HepG2 (cell line): ENCODE measurements around the gene MYOF. TPM values are rescaled to one million over a fixed set of nuclear protein-coding genes. Genes with fewer than 3 reads are reported as not detected.

ENCODE experiments used
- CEBPB ChIP-seq: IDR thresholded peaks from 2 replicates; pipeline ENCODE4 v1.6.1; 2011; ENCODE audit warnings: low read depth, low read length, improper control_type of control experiment, borderline replicate concordance
- FOSL2 ChIP-seq: sonication (generic); formaldehyde crosslinking; IDR thresholded peaks from 2 replicates; pipeline ENCODE4 v1.4.0; 2020; ENCODE audit warnings: missing genetic modification reagents
- HOXA3 ChIP-seq: sonication (generic); formaldehyde crosslinking; IDR thresholded peaks from 2 replicates; pipeline ENCODE4 v1.5.0; 2020; ENCODE audit warnings: missing genetic modification reagents
- NR2F6 ChIP-seq, 2 experiments: IDR thresholded peaks; 2 replicates each; pipeline ENCODE4 v1.6.1; 2016; ENCODE audit warnings: antibody characterized with exemption in 1 of 2, mild to moderate bottlenecking in 1 of 2
- PHB2 ChIP-seq: fragments of 450-650 bp; IDR thresholded peaks from 2 replicates; pipeline ENCODE4 v1.6.1; 2018; ENCODE audit not compliant: partially characterized antibody
- REL ChIP-seq: sonication (generic); formaldehyde crosslinking; conservative IDR thresholded peaks from 2 replicates; pipeline ENCODE4 v1.8.0; 2022; ENCODE audit warnings: mild to moderate bottlenecking, missing genetic modification reagents, moderate library complexity
- SAP130 ChIP-seq: IDR thresholded peaks from 2 replicates; pipeline ENCODE4 v1.6.1; 2016; ENCODE audit warnings: low read depth
- TEAD3 ChIP-seq: optimal IDR thresholded peaks from 2 replicates; pipeline ENCODE3; 2016; ENCODE audit warnings: borderline replicate concordance
- ZNF142 ChIP-seq: sonication (generic); formaldehyde crosslinking; IDR thresholded peaks from 2 replicates; pipeline ENCODE4 v1.4.0; 2020; ENCODE audit warnings: missing genetic modification reagents
- ZNF230 ChIP-seq: sonication (generic); formaldehyde crosslinking; IDR thresholded peaks from 2 replicates; pipeline ENCODE4 v1.4.0; 2020; ENCODE audit warnings: mild to moderate bottlenecking, missing genetic modification reagents
- ZNF275 ChIP-seq: sonication (generic); formaldehyde crosslinking; IDR thresholded peaks from 2 replicates; pipeline ENCODE4 v1.8.0; 2022; ENCODE audit warnings: missing genetic modification reagents, mild to moderate bottlenecking, inconsistent platforms, borderline replicate concordance
- ZNF432 ChIP-seq: sonication (generic); formaldehyde crosslinking; IDR thresholded peaks from 2 replicates; pipeline ENCODE4 v1.5.0; 2020; ENCODE audit warnings: missing genetic modification reagents, mild to moderate bottlenecking, borderline replicate concordance
- ZNF501 ChIP-seq: sonication (generic); formaldehyde crosslinking; IDR thresholded peaks from 2 replicates; pipeline ENCODE4 v1.5.1; 2020; ENCODE audit warnings: mild to moderate bottlenecking, moderate library complexity, missing genetic modification reagents
- ZNF569 ChIP-seq: sonication (generic); formaldehyde crosslinking; IDR thresholded peaks from 2 replicates; pipeline ENCODE4 v1.5.0; 2020; ENCODE audit warnings: mild to moderate bottlenecking, missing genetic modification reagents, moderate library complexity, borderline replicate concordance
- ZNF609 ChIP-seq: sonication (generic); formaldehyde crosslinking; IDR thresholded peaks from 2 replicates; pipeline ENCODE4 v1.4.0; 2020; ENCODE audit warnings: mild to moderate bottlenecking, missing genetic modification reagents, borderline replicate concordance
- ZNF724P ChIP-seq: sonication (generic); formaldehyde crosslinking; IDR thresholded peaks from 2 replicates; pipeline ENCODE4 v1.8.0; 2022; ENCODE audit warnings: missing genetic modification reagents, borderline replicate concordance
- polyA plus RNA-seq, 8 experiments: library from polyadenylated mRNA; depleted of rRNA in 3 of 8; stranded (reverse) in 7 of 8; unstranded in 1 of 8; fragments of >200 nt; fragmentation: Illumina TruSeq in 4 of 8; extraction: Trizol in 4 of 8; gene quantifications; 2 replicates each; pipeline versions ENCODE4 v1.2.1 to v1.2.3, GENCODE V29; 2011 to 2016; ENCODE audit warnings: low read depth in 4 of 8, missing spikeins in 1 of 8, mixed read lengths in 1 of 8; ENCODE audit not compliant: insufficient read depth in 1 of 8
- total RNA-seq, 5 experiments: library from RNA; depleted of rRNA; stranded (reverse); fragments of >200 nt; fragmentation: Illumina TruSeq; extraction: Trizol; gene quantifications; 2 replicates each; pipeline ENCODE4 v1.2.3, GENCODE V29; 2016; ENCODE audit warnings: low read depth in 1 of 5
- TF ChIP-seq, protein P1 (sequence below): sonication (generic); formaldehyde crosslinking; IDR thresholded peaks from 2 replicates; pipeline ENCODE4 v1.4.0; 2020; ENCODE audit warnings: mild to moderate bottlenecking, missing genetic modification reagents

Gene MYOF
- total and polyA plus RNA-seq, 2 of the 13 experiments (the other 11 are each of a cell fraction or from before 2014, with no cell fraction given), result 0.18 to 0.42 TPM

DNA sequence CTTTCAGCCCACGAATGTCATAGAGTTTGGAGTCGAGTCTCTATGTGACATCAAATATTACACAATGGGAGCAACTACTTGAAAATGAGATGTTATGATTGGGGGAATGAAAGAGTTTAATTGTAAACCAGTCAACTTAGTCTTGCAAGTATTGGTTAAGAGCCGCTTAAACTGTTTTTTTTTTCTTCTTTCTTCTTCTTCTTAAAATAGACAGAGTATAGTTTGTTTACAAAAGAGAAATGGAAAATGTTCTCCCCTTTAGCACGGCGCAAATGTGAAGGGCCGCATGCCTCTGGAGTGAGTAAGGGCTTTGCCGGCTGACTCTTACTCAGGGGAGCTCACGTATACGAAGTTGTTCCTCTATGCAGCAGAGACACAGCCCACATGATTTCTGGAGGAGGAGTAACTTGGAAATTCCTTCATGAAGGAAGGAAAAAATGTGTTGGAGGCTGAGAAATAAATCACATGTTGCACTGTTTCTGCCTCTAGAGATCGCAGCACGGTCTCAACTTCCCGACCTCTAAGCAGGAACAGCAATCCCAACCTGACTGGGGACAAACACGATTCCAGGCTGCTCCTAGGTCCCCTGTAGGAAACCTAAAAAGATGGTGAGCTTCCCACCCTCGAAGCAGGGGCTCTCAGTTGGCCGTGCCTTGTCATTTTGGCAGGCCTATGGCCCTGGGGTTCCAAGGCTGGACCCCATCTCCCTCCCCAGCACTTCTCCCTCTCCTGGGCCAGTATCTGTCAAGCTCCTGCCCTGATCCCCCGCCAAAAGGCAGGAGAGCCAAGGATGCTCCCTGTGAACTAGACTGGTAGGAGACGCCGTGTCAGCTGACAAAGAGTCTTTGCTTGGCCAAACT, 44.8 kb downstream of the MYOF start (continued):
- TF ChIP-seq ZNF609 (no peak), ZNF432 (CRISPR knock-in tag) (no peak), ZNF569 (CRISPR knock-in tag) (no peak), SAP130 (CRISPR knock-in tag) (peak; percentile 53), HOXA3 (CRISPR knock-in tag) (no peak), ZNF230 (CRISPR knock-in tag) (no peak), CEBPB (peak; percentile 79), TEAD3 (CRISPR knock-in tag) (peak; percentile 77), ZNF142 (CRISPR knock-in tag) (no peak), NR2F6 (IDR thresholded peaks at IDR 0.05) (no peak), NR2F6 (CRISPR knock-in tag; IDR thresholded peaks at IDR 0.05) (no peak), PHB2 (no peak), ZNF275 (CRISPR knock-in tag) (no peak), FOSL2 (peak; percentile 93), REL (CRISPR knock-in tag) (no peak), ZNF501 (CRISPR knock-in tag) (0 out of 2 replicates have a peak, but pooled peaks have one; percentile 14), ZNF724P (CRISPR knock-in tag) (no peak)
- TF ChIP-seq, protein P1, sequence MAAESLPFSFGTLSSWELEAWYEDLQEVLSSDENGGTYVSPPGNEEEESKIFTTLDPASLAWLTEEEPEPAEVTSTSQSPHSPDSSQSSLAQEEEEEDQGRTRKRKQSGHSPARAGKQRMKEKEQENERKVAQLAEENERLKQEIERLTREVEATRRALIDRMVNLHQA, result no peak
